ENCODE results near the gene ACSL1.
A peak's percentile ranks its signal among the peaks of the same experiment; 100 is the strongest.
"Not testable (repeated sequence)": the region's sequence is repeated elsewhere in the genome, so short reads cannot be mapped to it uniquely, and the experiment has no call there.

ACSL1 gene

DNA sequence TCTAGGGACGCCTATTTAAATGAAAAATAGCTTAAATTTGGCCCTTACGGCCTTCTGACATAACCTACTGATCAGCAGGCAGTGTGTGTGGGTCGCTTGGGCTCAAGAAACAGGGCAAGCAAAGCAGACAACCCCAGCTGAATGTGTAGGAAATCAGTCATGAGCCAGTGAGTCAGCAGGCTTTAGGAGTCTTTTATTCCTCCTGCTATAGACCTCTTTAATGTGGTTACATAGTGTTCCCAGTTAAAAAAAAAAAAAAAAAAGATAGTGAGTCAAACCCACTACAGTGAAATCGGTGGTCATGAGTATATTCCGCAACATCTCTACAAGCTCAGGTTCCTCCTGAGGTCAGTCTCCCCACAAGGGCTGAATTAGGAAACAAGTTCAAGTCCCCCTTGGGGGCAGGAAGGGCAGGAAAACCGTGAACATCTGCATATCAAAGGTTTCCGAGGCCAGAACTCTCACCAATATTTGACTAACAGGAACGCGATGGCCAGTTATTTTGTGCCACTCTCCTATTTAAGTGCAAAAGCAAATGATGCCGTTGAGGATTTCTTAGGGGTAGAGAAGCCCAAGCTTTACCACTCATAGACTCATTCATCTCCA lies 32.7 kb downstream of the ACSL1 start:
- peak in 1 of 2 donors; percentile 24 for DNase-seq (ENCODE audit: low read depth in 1 of 2, low spot score in 1 of 2)

DNA sequence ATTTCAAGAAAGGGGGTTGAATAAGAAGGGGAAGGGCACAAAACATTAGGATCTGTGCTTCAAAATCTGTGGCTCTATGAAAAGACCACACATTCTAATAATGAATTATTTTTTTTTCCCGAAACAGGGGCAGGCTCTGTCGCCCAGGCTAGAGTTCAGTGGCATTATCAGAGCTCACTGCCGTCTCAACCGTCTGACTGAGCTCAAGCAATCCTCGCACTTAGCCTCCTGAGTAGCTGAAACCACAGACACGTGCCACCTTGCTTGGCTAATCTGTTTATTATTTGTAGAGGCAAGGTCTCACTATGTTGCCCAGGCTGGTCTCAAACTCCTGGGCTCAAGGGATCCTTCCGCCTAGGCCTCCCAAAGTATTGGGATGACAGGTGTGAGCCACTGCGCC lies 33.4 kb downstream of the ACSL1 start:
- no peak for DNase-seq (ENCODE audit: low read depth in 1 of 2, low spot score in 1 of 2)

- DNase-seq (ENCODE audit: low read depth in 1 of 2, low spot score in 1 of 2) = no peak
These were observed 34.9 kb downstream of the ACSL1 start for GRCh38 chr4:184790826-184791225.

DNA sequence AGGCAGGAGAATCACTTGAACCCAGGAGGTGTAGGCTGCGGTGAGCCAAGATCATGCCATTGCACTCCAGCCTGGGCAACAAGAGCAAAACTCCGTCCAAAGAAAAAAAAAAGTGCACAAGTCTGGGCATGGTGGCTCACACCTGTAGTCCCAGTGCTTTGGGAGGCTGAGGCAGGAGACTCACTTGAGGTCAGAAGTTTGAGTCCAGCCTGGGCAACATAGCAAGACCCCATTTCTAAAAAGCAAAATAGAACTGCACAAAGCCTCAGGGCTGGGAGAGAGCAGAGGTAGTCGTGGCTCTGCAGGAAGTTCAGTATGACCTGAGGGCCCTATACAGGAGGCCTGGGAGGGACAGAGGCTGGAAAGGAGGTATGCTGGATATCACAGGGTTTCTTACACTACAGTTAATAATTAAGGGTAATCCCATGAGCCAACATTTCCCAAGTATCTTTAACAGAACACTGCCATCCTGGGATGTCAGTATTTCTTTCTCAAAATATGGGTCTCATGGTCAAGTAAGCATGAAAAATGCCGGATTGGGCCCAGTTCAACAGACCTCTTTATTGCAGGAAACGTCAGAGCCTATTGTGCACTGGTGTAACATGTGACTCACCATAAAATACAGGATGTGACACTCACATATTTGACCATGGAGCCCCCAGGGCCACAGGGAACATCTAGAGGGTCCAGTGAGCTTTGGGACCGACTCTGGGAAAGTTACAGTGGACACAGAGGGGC lies 37.8 kb downstream of the ACSL1 start:
- no peak for DNase-seq (ENCODE audit: low read depth in 1 of 2, low spot score in 1 of 2)

DNA sequence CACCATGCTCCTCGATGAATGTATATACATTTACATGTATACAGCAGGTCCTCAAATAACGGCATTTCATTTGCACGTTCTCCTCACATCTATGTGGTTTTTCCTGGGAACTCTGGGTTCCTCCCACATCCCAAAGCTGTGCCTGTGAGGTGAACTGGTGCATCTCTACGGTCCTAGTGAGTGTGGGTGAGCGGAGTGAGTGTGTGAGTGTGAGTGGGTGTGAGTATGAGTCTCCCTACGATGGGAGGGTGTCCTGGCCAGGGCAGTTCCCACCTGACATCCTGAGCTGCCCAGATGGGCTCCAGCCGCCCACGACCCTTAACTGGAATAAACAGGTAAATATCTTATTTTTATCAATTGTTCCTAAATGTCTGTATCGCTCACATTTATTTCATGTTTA lies 40.0 kb downstream of the ACSL1 start:
- DNase-seq (ENCODE audit: low read depth in 1 of 2, low spot score in 1 of 2) = no peak

DNA sequence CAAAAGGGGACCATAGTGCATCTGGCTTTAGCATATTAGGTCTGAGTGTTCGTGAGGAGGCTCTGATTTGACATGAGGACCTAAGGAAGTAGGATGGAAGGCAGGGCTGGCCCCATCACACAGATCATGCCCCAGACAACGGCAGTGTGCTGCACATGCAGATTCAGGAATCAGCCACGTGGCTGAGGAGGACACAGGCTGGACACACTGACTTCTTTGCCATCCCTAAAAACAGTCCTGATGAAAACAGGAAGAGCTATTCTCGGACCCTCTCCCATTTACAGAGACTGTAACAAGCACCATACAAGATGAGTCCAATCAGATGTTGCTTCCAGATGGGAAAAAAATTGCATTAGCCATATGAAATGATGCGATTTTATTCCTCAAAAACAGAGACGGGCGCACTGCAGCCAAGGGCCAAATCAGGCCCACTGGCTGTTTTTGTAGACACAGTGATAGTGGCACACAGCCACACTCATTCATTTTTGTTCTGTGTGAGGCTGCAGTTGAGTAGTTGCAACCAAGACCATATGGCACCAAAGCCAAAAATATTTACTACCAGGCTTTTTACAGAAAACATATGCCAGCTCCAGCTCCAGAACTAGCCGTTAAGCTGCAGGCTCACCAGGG lies 41.0 kb downstream of the ACSL1 start:
- DNase-seq (ENCODE audit: low read depth in 1 of 2, low spot score in 1 of 2) = no peak

GRCh38 chr4:184782731-184783373 lies 42.9 kb downstream of the ACSL1 start:
- no peak for DNase-seq (ENCODE audit: low read depth in 1 of 2, low spot score in 1 of 2)

DNA sequence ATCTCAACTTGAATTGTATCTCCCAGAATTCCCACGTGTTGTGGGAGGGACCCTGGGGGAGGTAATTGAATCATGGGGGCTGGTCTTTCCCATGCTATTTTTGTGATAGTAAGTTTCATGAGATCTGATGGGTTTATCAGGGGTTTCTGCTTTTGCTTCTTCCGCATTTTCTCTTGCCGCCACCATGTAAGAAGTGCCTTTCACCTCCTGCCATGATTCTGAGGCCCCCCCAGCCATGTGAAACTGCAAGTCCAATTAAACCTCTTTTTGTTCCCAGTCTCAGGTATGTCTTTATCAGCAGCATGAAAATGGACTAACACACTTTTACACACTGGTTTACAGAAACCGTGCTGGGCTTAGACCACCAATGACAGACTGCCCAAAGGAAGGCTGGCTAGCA lies 46.6 kb downstream of the ACSL1 start:
- not testable (repeated sequence) for DNase-seq (ENCODE audit: low read depth in 1 of 2, low spot score in 1 of 2)

DNA sequence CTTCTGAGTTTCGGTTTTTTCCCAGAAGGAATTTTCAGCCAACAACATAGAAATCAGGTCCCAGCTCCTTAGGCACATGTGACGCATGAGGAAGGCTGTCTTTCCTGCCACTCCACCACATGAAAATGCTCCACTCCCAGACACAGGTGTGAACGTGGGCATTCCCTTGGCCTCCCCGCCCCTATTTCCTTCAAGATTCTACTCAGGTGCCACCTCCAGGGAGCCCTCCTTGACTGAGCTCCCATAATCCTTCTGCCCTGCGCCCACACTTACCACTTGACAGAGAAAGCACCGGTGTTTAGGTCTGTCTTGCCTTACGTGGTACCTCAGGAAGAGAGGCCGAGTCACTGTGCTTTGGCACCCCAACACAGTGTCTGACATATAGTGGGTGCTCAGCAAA lies 47.4 kb downstream of the ACSL1 start:
- no peak for DNase-seq (ENCODE audit: low read depth in 1 of 2, low spot score in 1 of 2)

- DNase-seq (ENCODE audit: low read depth in 1 of 2, low spot score in 1 of 2) = no peak
These were observed 48.9 kb downstream of the ACSL1 start for GRCh38 chr4:184776821-184777220.

DNA sequence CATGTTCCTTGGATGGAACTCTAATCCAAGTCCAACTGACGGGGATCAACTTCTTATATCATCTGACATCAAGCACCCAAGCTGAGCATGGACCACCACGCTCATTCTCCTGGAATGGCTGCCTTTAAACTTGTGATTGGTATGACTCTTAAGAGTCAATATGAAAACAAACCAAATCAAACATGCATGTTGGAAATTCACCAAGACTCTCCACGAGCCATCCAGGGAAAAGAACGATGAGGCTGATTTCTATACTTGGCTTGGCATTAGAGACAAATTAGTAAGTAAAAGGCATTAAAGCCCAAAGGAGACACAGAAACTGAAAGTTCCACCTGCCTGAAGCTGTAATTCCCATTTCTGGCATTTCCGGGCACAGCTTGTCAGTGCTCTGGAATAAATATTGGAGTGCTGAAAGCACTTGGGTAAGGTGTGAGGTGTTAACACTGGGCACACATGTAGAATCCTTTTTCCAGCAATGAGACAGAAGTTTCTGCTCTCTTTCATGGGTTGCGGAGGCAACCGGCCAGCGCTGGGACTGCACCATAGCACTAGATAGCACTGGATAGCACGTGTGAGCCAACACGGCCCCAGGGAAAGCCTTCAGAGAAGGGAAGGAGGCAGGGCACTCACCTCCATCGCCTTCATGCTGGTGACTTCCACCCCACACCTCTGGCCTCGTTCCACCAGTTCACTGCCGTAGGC lies 49.8 kb downstream of the ACSL1 start:
- no peak for DNase-seq (ENCODE audit: low read depth in 1 of 2, low spot score in 1 of 2)

DNA sequence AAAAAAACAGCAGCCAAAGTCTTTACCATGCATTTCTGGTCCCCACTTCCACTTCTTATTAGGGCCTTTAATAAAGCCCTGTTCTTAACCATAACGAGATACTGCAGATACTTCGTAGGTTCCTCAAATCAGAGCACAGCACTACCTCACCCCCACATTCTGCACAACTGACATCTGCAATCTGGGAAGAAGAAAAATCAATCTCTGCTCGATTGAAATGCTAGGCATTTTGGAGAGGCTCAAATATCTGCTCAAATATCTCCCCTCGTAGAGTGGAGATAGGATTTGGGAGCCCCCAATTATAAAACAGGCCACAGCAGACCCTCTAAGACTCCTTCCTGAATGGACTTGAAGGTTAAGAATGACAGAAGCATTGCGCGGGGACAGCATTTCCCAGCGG lies 51.6 kb downstream of the ACSL1 start:
- DNase-seq (ENCODE audit: low read depth in 1 of 2, low spot score in 1 of 2) = no peak

GRCh38 chr4:184771416-184771815 lies 54.4 kb downstream of the ACSL1 start:
- DNase-seq (ENCODE audit: low read depth in 1 of 2, low spot score in 1 of 2) = no peak

DNA sequence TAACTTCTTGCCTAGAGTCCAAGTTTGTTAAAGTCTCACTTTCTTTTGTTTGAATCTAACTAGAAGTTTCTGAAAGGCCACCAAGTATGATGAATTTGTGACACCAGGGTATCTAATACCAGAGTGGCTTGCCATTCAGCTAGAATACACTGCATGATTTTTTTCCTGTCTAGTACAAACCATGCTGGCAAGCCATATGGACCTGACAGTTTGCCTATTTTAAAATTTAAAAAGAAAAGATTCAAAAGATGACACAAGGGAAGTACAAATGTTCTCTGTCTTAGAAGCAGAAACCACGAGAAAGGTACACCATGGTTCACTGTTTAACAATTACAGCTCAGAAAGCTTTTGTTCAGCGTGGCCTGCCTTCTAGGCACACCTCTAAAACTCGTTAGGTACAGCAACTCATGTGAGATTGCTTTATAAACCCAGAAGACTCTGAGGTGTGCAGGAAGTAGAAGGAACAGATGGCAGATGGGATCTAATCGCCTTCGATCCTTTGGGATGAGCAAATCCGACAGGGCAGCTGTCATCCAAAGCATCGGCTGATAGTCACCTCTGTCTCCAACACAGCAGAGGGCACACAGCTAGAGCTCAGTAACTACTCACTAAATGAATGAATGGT lies 56.5 kb downstream of the ACSL1 start:
- no peak for DNase-seq (ENCODE audit: low read depth in 1 of 2, low spot score in 1 of 2)

DNA sequence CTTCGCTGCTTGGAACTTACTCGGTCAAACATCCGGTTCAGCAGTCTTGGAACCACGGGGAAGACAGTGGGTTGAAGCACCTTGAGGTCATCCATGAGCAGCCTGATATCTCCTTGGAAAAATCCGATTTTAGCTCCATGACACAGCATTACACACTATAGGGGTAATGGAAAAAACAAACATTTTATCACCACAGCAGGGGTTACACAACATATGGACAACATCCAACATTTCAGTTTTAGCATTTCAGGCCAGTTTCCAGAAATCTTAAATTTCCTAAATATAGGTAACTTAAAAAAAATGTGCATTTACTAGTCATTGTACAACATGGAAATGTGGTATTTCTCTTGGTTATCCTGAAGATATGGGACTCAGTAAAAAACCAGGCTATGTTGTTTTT lies 57.5 kb downstream of the ACSL1 start:
- DNase-seq (ENCODE audit: low read depth in 1 of 2, low spot score in 1 of 2) = no peak

DNA sequence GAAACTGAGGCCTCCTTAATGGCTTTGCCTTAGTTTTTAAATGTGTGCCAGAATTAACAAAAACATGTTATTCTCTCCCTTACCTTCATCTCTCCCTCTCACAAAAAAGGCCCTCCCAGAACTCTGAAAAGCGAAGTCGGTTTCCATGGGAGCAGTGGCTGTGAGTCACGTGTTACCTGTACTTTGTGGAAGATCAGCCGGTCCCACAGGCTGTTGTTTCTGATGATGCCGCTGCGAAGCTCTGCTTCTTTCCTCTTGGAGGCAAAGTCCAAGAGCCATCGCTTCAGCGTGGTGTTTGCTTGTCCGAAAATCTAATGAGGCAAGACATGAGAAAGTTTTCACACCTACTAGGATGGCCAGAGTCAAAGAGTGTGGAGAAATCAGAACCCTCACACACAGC lies 59.3 kb downstream of the ACSL1 start:
- DNase-seq (ENCODE audit: low read depth in 1 of 2, low spot score in 1 of 2) = no peak

GRCh38 chr4:184765473-184766340 lies 60.1 kb downstream of the ACSL1 start:
- no peak for DNase-seq (ENCODE audit: low read depth in 1 of 2, low spot score in 1 of 2)

DNA sequence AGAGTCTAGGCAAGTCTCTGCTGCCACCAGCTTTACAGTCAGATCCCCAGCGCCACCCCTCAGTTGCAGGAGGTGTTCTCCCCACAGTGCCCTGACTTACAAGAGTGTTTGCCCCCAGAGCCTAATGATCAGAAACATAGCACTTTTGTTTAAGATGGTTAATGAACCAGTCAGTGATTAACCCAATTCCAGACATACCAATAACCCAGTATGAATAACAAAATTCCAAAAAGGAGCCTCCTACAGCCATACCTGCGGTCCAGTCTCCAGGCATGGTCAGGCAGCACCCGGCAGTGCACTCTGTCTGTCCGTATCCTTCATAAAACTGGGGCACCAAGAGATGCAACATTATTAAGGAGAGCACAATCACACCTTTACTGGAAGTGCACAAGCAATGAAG lies 61.2 kb downstream of the ACSL1 start:
- DNase-seq (ENCODE audit: low read depth in 1 of 2, low spot score in 1 of 2) = no peak

DNA sequence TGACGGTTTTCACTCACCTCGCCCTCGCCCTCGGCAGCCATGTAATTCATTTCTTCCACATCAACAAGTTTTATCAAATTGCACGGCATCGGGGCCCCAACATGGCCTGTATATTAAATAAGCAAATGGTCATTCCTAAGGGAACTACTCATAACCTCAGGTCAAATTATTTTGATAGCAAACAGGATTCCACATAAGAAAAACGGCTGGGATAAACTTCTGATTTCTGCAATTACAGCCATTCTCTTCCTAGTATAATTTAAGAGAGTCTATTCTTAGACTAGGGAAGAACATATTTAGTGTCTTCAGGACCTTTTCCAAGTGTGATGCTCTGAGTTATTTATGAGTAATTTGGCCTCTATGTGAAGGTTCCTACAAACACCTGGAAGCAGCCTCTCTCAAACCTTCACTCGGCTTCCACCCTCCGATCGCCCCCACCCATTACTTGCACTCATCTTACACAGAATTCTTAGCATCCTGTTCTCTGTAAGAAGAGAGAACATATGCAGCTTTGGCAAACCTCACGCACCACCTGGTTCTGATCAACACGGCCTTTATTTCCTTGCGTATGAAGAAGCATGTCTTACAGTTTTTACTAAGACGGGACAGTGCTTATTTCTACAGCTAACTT lies 62.5 kb downstream of the ACSL1 start:
- no peak for DNase-seq (ENCODE audit: low read depth in 1 of 2, low spot score in 1 of 2)

GRCh38 chr4:184762100-184762499 lies 63.7 kb downstream of the ACSL1 start:
- peak in 1 of 2 donors; percentile 5 for DNase-seq (ENCODE audit: low read depth in 1 of 2, low spot score in 1 of 2)

Measured in stimulated activated CD4-positive, alpha-beta T cell treated with anti-CD3 and anti-CD28 coated beads, Interleukin-15, amount 100 ng/mL, for 1 hour (primary cell).